Activated T-helper 9 cell treated with anti-CD3 and anti-CD28 coated beads, Interleukin-2, amount 50 U/mL, for 16 hours (primary cell): Measurements from ENCODE around the gene PDPR.
"Not testable (repeated sequence)": the region's sequence is repeated elsewhere in the genome, so short reads cannot be mapped to it uniquely, and the experiment has no call there.

ENCODE experiments used
- DNase-seq: peaks from one replicate; pipeline ENCODE4 v3.0.0-alpha.2; 2020; ENCODE audit warnings: low read depth

Gene PDPR

DNA sequence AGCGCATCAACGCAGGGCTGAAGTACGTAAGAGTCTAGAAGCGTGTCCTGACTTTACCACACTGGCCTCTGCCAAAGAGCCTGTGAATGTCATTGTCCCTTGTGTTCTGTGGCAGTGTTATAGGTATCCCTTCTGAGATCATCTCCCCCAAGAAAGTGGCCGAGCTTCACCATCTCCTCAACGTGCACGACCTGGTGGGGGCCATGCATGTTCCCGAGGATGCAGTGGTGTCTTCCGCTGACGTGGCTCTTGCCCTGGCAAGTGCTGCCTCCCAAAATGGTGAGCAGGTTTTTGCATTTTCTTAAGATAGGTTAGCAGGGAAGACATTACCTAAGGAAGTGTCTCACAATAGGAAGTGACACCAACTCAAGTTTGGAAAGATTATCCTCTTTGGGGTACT lies 14.7 kb downstream of the PDPR start:
- not testable (repeated sequence) for DNase-seq

- not testable (repeated sequence) for DNase-seq
These were observed 21.7 kb downstream of the PDPR start for GRCh38 chr16:70135796-70136195.

DNA sequence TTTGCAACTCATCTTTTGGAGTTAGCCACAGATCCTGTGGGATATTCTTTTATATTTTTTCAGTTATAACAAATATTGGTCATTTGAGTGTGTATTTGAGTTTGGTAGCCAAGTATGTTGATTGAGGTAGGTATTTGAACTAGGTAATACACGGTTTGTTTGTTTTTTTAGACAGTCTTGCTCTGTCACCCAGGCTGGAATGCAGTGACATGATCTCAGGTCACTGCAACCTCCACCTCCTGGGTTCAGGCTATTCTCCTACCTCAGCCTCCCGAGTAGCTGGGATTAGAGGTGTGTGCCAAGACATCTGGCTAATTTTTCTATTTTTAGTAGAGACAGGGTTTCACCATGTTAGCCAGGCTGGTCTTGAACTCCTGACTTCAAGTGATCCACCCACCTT lies 22.5 kb downstream of the PDPR start:
- DNase-seq: not testable (repeated sequence)

GRCh38 chr16:70142739-70143138 lies 28.6 kb downstream of the PDPR start:
- DNase-seq: not testable (repeated sequence)

GRCh38 chr16:70143231-70143895 lies 29.2 kb downstream of the PDPR start:
- DNase-seq: not testable (repeated sequence)

GRCh38 chr16:70147853-70148252 lies 33.7 kb downstream of the PDPR start:
- not testable (repeated sequence) for DNase-seq

DNA sequence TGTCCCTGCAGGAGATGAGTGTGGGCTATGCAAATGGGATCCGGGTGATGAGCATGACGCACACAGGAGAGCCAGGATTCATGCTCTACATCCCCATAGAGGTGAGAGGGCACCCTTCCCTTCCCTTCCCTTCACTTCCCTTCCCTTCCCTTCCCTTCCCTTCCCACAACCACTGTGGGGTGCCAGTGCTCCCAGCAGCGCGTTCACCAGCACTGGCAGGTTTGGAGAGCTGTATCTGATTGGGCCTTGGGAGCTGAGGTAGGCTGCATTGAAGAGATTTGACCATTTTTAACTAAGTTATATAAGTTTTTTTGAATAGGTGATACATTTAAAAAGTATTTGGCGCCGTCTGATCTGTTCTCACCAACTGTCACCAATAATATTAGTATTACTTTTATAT lies 34.3 kb downstream of the PDPR start:
- DNase-seq: not testable (repeated sequence)

GRCh38 chr16:70149296-70149695 lies 35.2 kb downstream of the PDPR start:
- not testable (repeated sequence) for DNase-seq

GRCh38 chr16:70151391-70151790 lies 37.3 kb downstream of the PDPR start:
- no peak for DNase-seq

- no peak for DNase-seq
These were observed 37.9 kb downstream of the PDPR start for GRCh38 chr16:70151941-70152509.

DNA sequence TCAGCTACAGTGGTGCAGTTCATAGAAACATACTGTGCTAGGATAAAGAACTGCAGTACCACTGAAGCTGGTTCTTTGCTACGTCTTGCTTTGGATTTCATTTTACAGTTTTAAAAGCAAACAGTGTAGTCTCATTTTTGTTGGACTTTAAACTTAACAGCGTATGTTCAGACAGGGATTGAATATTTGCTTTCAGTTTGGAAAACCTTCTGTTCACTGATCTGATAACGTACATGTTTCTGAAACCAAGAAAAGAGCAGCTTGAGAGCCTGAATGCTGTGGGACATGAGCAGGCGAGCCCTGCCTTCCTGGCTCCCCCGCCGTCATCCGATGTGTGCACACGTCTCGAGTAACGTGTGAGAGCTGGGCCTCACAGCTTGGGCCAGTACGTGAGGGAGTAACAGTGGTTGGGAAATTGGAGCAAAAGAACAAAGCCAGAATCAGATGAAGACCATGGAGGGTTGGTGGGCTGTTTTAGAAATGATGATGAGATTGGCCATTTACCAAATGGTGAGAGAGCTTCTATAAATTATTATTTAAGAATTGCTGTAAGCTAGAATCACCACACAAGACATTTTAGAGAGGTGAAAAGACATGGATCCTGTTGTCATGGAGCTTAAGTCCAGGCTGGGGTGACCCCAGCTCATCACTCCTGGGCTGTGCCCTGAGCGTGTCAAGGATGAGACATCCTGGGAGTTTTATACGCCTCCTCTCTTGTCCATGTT lies 38.6 kb downstream of the PDPR start:
- DNase-seq: no peak

DNA sequence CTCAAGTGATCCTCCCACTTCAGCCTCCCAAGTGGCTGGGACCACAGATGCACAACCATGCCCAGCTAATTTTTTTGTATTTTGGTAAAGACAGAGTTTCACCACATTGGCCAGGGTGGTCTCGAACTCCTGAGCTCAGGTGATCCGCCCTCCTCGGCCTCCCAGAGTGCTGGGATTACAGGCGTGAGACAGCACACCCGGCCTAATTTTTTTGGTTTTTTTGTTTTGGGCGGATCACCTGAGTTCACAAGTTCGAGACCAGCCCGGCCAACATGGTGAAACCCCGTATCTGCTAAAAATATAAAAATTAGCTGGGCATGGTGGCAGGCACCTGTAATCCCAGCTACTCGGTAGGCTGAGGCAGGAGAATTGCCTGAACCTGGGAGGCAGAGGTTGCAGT lies 40.6 kb downstream of the PDPR start:
- not testable (repeated sequence) for DNase-seq

GRCh38 chr16:70156207-70156978 lies 42.3 kb downstream of the PDPR start:
- DNase-seq: no peak

DNA sequence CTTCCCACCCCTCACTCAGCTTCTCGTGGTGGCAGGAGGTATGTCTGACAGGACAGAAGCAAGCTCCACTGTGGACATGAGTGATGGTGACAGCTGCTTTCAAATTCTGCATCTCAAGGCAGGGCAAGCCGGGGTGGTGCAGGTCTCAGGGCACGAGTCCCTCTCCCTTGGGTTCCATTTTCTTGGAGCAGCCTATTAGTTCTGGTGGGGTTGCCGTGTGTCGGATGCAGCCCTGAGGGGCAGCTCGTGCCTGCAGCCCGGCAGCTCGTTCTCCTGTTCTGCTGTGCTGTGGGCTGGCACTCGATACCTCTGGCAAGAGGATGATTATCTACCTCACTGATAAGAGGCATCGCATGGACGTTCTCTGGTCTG lies 43.0 kb downstream of the PDPR start:
- DNase-seq: no peak

DNA sequence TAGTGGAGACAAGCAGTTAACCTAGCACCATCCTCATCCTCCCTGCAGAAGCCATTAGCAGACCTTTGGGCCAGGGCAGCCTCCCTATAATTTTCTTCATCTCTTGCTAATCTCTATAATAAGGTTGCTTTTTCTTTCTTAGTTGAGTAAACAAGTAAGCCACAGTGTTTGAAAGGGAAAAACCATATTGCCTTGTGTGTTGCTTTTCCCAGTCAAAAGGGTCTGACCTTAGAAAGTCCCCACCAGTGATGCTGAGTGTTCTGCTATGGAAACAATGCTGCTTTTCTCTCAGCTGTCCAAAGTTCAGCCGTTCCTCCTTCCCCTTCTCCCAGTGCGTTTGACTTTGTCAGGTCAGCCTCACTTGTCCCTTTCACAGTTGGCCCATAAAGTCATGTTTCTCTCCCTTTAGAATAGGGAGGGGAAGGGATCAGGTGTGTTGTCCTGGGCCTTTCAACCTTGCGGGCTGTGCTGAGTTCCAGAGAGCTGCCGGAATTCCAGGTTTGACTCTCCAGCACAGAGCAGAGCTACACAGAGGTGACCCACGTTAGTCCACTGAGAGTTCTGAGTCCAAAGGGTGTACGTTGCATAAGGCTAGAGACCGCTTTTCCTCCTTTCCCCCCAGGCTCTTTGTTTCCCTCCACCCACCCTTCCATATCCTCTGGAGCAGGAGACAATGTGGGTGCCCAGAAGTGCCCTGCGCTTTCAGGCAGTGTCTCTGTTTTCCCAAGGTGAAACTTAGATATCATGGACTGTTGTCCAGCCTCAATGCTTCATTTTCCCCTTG lies 43.5 kb downstream of the PDPR start:
- DNase-seq: no peak

DNA sequence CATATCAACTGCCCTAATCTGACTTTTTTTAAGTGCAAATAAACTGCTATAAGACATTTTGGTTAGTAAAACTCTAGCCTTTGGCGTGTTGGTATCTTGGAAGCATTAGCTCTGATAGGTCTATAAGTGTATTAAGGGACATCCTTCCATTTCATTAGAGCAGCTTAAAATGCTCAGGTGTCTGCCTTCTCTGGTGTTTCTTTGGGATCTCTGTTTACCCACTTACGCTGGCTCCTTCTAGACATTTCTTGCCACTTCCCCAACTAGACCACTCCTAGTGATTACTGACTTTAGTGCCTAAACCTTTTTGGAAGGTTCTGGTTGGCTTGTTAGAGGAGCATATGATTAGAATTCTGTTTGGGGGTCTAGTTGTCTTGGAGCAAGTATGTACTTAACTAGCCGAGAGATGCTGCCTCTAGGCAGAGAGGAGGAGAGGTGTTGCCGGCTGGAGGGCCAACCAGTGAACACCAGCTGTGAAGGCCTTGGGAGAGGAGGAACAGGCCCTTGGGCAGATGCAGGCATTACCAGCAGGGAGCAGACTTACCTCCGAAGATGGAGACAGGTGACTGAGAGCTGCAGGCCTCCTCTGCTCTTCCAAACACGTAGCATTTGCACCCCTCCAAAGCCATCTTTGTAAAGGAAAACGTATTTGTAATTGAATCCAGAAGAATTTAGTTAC lies 44.3 kb downstream of the PDPR start:
- no peak for DNase-seq

DNA sequence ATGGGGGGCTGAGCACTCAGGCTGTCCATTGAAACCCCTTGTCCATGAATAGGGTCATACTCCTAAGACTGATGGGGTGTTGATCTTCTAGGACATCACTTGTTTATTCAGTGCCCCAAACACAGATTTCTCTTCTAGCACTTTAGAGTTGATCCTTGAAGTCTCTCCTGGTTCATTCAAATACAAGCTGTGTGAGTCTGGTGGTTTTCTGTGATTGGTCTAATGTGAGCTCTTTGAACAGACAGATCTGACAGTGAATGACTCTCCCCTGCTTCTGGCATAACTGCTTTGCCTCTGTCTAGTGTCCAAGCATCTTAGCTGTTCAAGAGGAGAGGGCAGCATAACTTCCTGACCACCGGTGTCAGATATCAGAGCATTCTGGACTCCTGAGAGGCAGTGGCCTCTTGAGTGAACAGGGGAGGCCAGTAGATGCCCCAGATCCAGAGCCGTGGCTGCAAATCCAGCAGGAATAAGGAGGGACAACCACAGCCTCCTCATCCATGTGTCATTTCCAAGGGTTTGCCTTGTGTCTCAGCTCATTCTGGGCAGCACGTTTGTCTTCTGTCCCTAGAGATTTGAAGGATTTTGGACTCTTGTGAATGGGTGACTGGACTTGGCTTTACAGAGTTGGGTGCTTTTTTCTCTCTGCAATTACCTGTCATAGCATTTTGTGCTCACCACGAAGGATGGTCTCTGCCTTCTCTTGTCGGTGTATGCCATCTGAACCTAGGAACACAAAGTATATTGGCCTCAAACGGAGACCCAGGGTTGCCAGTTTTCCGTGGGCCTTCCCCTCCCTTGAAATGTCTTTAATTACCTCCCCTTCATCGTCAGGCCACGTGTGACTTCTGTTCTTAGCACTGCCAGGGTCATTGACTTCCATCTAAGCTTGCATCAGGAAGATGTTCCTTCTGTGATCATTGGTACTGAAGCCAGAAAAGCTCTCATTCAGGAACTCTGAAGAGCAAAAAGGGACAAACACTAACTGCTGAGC lies 45.5 kb downstream of the PDPR start:
- no peak for DNase-seq

DNA sequence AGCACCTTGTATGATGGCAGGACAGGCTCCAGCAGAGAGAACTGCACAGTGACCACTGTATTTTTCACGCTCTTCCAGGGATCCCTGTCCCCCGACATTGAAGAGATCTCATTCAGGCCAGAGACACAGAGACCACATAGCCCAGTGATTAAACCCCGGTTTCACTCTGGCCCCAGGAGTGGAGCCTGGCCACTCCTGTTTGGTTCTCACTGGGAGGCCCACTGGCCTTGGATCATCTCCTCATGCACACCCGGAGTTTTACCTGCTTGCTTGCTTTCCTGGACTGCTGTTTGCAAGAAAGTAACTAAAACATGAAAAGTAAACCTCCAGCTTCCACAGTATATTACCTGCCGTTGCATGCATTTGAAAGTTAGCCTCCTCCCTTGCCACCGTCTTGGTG lies 46.3 kb downstream of the PDPR start:
- no peak for DNase-seq

- DNase-seq: no peak
These were observed 46.7 kb downstream of the PDPR start for GRCh38 chr16:70160821-70161220.

- DNase-seq: no peak
These were observed 47.2 kb downstream of the PDPR start for GRCh38 chr16:70161350-70161749.
